GM21381 (cell line): ENCODE results near the gene LIMA1.
"Not testable (repeated sequence)": the region's sequence is repeated elsewhere in the genome, so short reads cannot be mapped to it uniquely, and the experiment has no call there.

Experiments used
- ATAC-seq: cut with Tn5 transposase; IDR thresholded peaks from one replicate; pipeline ENCODE4 v1.9.1; 2021; ENCODE audit warnings: mild to moderate bottlenecking, moderate library complexity; ENCODE audit not compliant: unreplicated experiment

The LIMA1 gene

GRCh38 chr12:50151047-50151687 lies 132.2 kb downstream of the LIMA1 start:
- ATAC-seq: no peak

- no peak for ATAC-seq
Observed at GRCh38 chr12:50149311-50149710, 134.0 kb downstream of the LIMA1 start.

- ATAC-seq: not testable (repeated sequence)
Observed at GRCh38 chr12:50148011-50148410, 135.3 kb downstream of the LIMA1 start.

GRCh38 chr12:50147281-50147680 lies 136.0 kb downstream of the LIMA1 start:
- no peak for ATAC-seq

- no peak for ATAC-seq
Observed at GRCh38 chr12:50145439-50145838, 137.9 kb downstream of the LIMA1 start.

GRCh38 chr12:50142993-50143392 lies 140.3 kb downstream of the LIMA1 start:
- no peak for ATAC-seq

GRCh38 chr12:50132505-50133135 lies 150.7 kb downstream of the LIMA1 start:
- no peak for ATAC-seq

- ATAC-seq: no peak
Observed at GRCh38 chr12:50129290-50129689, 154.0 kb downstream of the LIMA1 start.

- ATAC-seq: no peak
Observed at GRCh38 chr12:50127546-50127945, 155.8 kb downstream of the LIMA1 start.
